GM20431 (cell line): ENCODE results near the gene SHANK2.

Experiments used
- in situ Hi-C: fragments of 300-500 bp; cut with MseI, MboI; formaldehyde crosslinking; loops from one replicate; pipeline ENCODE4 v1.15.0; 2020; ENCODE audit warnings: low sequenced_read_pairs; ENCODE audit not compliant: unreplicated experiment

Gene SHANK2

GRCh38 chr11:71223671-71224660 lies 28.4 kb downstream of the SHANK2 start:
- in situ Hi-C loops, result no loop called here

GRCh38 chr11:71223081-71223405 lies 29.3 kb downstream of the SHANK2 start:
- in situ Hi-C loops, result no loop called here

DNA sequence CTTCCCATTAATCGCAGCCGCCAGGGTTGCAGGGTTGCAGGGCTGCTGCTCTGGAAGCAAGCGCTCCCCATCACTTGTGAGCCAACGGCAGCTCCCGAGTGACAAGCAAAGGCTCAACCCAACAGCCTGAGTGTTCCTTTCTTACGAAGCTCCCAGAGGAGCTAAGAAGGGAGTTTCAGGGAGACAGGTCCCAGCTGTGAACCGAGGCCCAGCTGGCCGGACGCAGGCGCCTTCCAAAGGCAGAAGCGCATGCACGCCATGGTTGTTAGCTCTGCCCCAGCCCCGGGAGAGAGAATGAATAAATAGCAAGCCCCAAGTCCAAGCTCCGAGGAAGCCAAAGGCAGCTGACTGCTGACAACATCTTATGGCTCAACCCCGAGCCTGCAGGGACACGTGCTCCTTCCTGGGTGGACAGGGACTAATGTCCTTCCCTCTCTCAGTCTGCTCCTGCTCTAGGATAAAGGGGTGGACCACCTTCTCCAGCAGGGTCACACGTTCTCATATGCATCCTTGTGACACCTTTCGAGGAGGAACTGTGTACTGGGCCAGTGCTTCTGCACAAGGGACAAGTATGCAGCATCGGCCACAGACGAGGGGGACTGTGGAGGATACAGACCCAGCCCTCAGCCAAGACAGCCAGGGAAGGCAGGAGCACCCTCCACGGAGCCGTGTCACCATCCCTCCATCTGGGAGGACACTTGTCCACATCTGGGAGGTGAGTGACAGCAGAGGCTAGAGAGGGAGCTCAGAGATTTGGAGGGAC lies 29.9 kb downstream of the SHANK2 start:
- in situ Hi-C loops, result no loop called here

GRCh38 chr11:71221821-71222220 lies 30.6 kb downstream of the SHANK2 start:
- in situ Hi-C loops, result no loop called here

DNA sequence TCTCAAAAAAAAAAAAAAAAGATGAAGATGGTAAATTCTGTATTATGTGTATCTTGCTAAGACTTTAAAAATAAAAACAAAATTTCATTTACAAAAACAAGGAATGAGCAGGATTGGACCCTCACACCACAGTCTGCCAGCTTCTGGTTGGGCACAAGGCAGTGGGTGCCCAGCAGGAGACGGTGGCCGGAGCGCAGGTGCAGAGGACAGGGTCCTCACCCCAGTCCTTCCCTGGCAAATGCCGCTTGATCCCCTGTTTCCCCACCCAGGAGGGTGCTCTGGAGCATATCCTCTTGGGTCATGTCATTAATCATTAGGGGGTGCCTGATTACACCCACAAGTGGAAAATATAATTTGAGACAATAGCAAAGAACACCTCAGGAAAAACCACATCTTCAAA lies 31.2 kb downstream of the SHANK2 start:
- in situ Hi-C loops, result no loop called here

DNA sequence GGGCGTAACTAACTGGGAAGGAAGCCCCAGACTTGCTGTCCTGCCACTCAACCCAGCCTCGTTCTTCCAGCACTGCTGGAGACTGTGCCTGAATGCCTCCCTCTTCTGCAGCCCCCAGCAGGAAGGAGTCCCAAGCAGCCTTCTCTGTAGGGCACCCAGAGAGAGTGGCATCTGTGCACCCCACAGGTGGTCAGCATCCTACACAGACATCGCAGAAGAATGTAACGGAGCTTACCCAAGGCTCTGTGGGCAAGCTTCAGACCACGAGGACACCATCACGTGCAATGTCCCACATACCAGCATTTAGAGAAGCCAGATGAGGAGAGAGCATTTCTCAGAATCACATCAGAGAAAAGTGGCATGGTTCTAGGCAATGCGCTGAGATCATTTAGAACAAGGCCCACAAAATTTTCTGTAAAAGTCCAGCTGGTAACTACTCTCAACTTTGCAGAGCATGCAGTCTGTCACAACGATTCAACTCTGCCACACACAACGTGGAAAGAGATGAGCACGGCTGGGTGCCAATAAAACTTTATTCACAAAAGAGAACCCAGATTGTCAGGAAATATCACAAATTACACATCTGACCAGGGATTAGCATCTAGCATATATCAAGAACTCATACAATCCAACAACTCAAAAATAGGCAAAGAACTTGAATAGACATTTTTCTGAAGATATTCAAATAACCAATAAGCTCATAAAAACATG lies 33.4 kb downstream of the SHANK2 start:
- in situ Hi-C loops, result no loop called here

DNA sequence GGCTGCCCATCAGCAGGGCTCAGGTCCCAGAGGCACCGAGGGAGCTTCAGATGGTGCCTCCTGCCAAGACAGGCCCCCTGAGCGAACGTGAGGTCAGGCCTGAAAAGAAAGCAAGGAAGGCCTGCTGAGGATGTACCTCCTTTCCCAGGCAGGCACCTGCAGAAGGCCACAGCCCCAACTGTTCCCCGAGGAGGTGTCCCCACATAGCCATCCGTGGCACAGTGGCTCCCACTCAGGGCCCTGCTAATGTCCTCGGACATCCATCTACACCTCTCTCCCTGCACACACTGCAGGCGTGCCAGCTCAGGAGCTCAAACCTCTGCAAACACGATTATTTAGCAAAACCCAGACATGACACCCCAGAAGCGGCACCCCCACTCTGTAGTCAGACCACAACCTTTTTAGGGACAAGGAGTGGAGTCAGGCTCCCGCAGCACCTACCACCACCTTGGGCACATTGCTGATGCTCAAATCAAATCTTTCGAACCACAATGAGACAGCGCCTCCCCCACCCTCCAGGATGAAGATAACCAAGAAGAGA lies 36.9 kb downstream of the SHANK2 start:
- in situ Hi-C loops, result no loop called here

DNA sequence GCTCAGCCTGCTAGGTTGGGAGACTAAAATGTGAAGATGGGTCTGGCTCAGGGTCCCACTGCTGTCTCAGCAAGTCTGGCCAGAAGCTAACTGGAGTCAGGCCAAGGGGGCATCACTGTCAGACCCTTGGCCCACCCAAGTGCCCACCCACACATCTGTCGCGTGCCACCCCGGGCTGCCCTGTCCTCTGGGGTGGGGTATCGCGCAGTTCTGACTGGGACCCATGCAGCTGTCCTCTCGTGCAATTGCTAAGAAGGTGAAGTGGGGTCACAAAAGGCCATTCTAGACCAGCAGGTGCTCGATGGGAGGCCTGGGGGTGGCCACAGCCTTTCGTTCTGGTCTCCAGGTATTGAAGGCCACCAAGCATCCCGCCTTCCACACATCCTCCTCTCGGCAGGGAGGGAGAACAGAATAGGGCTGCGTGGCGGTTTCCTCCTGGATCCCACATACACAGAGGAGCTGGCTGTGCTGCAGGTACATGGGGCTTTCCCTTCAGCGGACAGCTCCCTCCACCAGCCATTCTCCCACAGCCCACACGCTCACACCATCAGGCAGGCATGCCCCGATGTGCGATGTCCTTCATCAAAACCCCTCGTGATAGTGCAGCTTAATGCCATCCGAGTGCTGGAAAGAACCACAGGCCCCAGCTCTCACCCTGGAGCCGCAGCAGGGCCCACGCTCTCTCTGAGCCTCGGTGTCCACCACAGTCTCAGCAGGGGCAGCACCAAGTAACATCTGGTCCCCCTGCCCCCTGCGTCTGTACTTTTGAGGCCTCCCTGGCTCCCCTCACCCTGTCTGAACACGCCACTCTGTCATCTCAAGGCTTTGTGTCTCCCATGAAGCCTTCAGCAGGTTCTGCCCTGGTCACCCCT lies 37.6 kb downstream of the SHANK2 start:
- in situ Hi-C loops, result no loop called here

DNA sequence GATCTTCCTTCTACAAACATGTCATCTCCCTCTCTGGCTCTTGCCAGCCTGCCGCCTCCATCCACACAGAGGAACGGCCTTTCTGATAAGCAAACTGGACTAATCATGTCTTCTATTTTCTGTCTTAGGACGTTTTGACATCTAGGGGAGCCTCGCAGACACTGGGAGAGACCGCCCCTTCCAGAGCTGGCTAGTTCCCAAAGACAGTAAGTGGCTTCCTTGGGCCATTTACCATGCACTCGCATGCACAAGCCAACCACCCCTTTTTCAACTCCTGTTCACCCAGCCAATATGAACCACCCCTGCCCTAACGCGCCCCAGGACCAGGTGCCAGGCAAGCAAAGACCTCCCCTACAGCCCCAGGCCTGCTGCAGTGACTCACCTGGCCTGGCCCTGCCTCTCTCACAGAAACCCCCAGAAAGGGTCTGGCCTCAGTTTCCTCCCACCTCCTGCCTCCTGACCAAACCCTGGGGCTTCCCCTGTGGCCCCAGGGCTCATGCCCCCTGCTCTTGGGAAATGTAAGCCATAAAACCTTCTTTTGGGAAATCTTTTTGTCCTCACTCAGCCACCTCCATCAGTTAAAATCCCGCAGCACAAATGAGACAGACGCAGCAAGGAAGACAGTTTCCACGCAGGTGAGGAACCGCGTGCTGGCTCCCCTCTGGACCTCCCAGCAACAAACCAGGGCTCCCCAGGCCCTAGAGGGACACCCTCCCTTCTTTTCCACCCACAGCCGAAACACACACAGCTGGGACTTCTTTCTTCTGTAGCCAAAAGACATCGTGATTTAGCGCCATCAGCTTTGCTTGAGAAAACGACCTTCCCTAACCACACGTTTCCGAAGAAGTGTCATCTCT lies 38.5 kb downstream of the SHANK2 start:
- in situ Hi-C loops, result no loop called here

- in situ Hi-C loops, result no loop called here
Observed at GRCh38 chr11:71212871-71213559, 39.4 kb downstream of the SHANK2 start.

DNA sequence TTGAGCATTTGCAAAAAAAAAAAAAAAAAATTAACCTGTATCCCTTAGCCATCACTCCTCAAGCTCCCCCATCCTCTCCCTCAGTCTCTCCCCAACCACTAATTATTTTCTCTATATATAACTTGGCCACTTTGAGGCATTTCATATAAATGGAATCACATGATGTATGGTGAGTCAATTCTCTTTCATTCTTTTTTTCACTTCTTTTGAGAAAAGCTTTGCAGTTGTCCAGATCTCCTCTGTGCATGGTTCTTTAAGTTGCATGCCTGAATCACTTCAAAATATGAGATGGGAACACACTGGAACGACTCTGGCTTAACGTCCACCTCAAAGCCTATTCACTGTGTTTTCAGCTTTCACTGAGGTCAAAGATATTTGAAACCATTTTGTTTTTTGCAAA lies 40.7 kb downstream of the SHANK2 start:
- in situ Hi-C loops, result no loop called here

DNA sequence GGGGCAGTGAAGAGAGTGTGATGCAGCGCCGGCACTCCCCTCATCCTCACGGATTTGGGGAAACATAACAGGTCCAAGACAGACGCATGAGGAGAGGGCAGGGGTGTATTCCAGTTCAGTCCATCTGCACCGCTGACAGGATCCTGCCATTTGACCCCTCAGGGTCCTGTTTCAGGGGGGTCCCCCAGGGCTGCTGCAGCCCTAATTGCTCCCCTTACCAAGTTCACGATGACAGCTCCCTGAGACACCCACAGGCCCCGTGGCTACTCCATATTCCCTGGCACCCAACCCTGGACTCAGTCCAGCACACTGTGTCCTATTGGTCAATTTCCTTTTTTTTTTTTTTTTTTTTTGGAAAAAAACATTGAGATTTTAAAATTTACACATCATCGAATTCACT lies 41.5 kb downstream of the SHANK2 start:
- in situ Hi-C loops, result no loop called here

DNA sequence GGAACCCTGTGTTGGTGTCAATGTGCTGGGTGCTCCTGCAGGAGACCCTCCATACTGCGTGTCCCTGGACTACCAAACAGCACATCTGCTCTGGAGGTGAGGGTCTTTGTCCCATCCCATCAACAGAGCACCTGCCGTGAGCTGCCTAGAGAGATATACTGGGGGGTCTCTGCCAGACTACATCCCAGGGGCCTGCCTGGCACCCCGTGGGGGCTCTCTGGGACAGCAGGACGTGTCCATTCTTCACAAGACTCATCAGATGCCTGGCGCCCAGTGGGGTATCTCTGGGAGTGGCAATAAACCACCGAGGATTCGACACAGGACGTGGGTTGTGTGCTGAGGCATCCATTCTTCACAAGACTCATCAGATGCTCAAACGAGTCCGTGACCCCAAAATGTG lies 42.7 kb downstream of the SHANK2 start:
- in situ Hi-C loops, result no loop called here

GRCh38 chr11:71209181-71209580 lies 43.2 kb downstream of the SHANK2 start:
- in situ Hi-C loops, result no loop called here

GRCh38 chr11:71208011-71208774 lies 44.2 kb downstream of the SHANK2 start:
- in situ Hi-C loops, result no loop called here

GRCh38 chr11:71207563-71207962 lies 44.8 kb downstream of the SHANK2 start:
- in situ Hi-C loops, result no loop called here

GRCh38 chr11:71206186-71206585 lies 46.2 kb downstream of the SHANK2 start:
- in situ Hi-C loops, result no loop called here
